Omental fat pad (tissue), 4 donors: ENCODE results near the gene KRTAP10-12. TPM values are rescaled to one million over a fixed set of nuclear protein-coding genes. Genes with fewer than 3 reads are reported as not detected.
"Not testable (repeated sequence)": the region's sequence is repeated elsewhere in the genome, so short reads cannot be mapped to it uniquely, and the experiment has no call there.

Experiments
- ATAC-seq: fragments of 150-250 bp; one replicate; pipeline ENCODE4 v1.9.1; 2016; ENCODE audit warnings: mild to moderate bottlenecking, moderate library complexity; ENCODE audit not compliant: low FRiP score
- DNase-seq: peaks from one replicate; pipeline ENCODE4 v3.0.0-alpha.2; 2019; ENCODE audit warnings: low spot score
- total RNA-seq, 4 donors: library from RNA; depleted of rRNA; stranded (reverse); fragments of >200 nt; gene quantifications; one replicate each; pipeline ENCODE4 v1.1.0, GENCODE V29; 2016
- TF ChIP-seq, protein P1 (sequence below), 3 donors: fragments of 450-650 bp; IDR thresholded peaks; one replicate each; pipeline ENCODE4 v1.5.1; 2016 to 2017; ENCODE audit warnings: antibody characterized with exemption in 3 of 3, mild to moderate bottlenecking in 3 of 3, moderate library complexity in 2 of 3

KRTAP10-12 gene
- total RNA-seq, 4 donors from 2014 or later: not detected

- ATAC-seq (peak; percentile 6), DNase-seq (no peak)
These were observed 43.1 kb upstream of the KRTAP10-12 start for GRCh38 chr21:44653656-44654575.

GRCh38 chr21:44654576-44655175 is 42.3 kb upstream of the KRTAP10-12 start, which contains the start of gene KRTAP12-4:
TSS of gene KRTAP12-4 (minus strand) at chr21:44654659. CDS start at chr21:44654614, 45 bp downstream.
- TF ChIP-seq, protein P1, sequence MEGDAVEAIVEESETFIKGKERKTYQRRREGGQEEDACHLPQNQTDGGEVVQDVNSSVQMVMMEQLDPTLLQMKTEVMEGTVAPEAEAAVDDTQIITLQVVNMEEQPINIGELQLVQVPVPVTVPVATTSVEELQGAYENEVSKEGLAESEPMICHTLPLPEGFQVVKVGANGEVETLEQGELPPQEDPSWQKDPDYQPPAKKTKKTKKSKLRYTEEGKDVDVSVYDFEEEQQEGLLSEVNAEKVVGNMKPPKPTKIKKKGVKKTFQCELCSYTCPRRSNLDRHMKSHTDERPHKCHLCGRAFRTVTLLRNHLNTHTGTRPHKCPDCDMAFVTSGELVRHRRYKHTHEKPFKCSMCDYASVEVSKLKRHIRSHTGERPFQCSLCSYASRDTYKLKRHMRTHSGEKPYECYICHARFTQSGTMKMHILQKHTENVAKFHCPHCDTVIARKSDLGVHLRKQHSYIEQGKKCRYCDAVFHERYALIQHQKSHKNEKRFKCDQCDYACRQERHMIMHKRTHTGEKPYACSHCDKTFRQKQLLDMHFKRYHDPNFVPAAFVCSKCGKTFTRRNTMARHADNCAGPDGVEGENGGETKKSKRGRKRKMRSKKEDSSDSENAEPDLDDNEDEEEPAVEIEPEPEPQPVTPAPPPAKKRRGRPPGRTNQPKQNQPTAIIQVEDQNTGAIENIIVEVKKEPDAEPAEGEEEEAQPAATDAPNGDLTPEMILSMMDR (IDR thresholded peaks at IDR 0.05): no peak
- DNase-seq (no peak), ATAC-seq (no peak)

More at GRCh38 chr21:44653656-44654575, 43.1 kb upstream of the KRTAP10-12 start:
- TF ChIP-seq, protein P1 (IDR thresholded peaks at IDR 0.05): no peak

GRCh38 chr21:44656868-44657267 is 40.1 kb upstream of the KRTAP10-12 start:
- DNase-seq (no peak), ATAC-seq (no peak)
- TF ChIP-seq, protein P1 (IDR thresholded peaks at IDR 0.05): no peak

DNA sequence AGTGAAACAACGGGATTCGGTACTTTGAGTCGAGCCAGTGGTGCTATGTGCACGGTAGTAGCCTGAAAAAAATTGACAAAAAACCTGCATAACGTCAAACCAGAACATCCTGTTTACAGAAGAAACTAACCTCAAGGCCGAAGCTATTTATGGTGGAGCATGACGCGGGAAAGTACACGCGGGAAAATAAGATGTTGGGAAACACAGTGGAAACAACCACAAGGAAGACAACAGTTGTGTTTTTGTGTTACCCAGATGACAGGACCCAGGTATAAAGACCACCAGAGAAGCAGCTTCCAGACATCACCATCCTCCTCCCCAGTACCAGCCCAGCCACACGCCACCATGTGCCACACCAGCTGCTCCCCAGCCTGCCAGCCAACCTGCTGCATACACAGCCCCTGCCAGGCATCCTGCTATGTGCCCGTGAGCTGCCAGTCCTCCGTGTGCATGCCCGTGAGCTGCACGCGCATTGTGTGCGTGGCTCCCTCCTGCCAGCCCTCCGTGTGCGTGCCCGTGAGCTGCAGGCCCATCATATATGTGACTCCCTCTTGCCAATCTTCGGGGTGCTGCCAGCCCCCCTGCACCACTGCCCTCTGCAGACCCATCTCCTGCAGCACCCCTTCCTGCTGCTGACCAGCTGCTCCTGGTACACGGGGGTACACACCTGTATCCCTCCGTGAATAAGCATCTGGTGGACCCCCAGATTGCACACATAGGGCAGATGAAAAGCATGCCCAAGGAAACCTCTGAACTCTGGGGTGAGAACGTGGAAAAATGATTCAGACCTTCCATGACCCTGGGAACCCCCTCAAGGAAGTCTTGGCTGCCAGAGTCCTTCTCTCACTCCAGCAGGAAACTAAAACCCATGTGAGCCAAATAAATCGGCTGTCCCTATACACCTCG is 39.1 kb upstream of the KRTAP10-12 start, which contains the start of gene KRTAP12-3:
KRTAP12-3 (plus strand) TSS at position 298 of the 906 bp plus-strand sequence; CDS start at position 346, 48 bp downstream.
- TF ChIP-seq, protein P1 (IDR thresholded peaks at IDR 0.05): no peak
- ATAC-seq (no peak), DNase-seq (no peak)

DNA sequence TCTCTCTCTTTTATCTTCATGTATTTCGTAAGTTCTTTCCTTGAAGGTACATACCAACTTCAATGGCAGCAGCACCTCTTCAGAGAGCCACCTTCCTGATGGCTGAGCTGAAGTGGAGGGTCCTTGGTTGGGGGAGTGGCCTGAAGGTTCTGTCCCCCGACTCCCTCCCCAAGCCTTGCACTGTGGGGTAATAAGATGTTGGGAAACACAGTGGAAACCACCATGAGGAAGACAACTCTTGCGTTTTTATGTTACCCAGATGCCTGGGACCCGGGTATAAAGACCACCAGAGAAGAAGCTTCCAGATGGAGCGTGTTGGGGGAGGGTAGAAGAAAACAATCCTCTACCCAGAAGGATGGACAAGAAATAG is 38.4 kb upstream of the KRTAP10-12 start:
- TF ChIP-seq, protein P1 (IDR thresholded peaks at IDR 0.05): no peak
- ATAC-seq (no peak), DNase-seq (no peak)

DNA sequence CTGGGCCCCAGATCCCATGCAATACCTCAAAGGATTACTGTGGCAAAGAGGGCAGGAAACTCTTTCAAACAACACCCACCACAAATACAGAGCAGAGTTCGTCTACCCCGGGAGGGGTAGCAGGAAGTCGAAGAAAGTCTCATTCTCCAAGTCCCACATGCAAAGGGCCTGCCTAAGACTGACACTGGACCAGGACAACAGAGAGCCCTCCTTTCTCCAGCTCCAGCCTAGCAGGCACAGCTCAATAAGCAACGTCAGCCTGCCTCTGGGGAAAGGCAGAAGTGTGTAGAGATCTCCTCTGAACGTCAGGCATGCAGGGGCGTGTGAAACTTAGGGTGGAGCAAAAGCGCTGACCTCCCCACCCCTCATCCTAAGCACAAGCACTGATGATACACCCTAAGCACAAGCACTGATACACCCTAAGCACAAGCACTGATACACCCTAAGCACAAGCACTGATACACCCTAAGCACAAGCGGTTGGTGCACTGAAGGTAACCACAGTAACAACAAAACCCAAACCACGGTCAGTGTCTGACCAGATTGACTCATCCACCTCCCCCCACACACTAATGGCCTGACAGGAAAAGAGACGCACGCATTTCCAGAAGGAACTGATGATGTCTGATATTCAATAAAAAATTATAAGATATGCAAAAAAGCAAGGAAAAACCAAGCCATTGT is 37.9 kb upstream of the KRTAP10-12 start:
- DNase-seq (no peak), ATAC-seq (no peak)
- TF ChIP-seq, protein P1 (IDR thresholded peaks at IDR 0.05): no peak

GRCh38 chr21:44661567-44661966 is 35.4 kb upstream of the KRTAP10-12 start:
- not testable (repeated sequence) for DNase-seq, ATAC-seq
